ENCODE results near the gene ORAI1. TPM values are rescaled to one million over a fixed set of nuclear protein-coding genes. Genes with fewer than 3 reads are reported as not detected.

Gene ORAI1
- total RNA-seq, 1 experiment from 2014 or later: 33.9 TPM

GRCh38 chr12:121579190-121579791, 47.0 kb upstream of the ORAI1 start:
- BruUV-seq (replicated peaks): no TSS peak
- POLR2A ChIA-PET: interaction anchor here (0.5 to 0.7 kb wide), 3 partner anchors 19 to 1044 kb away, joined by 3 to 10 read pairs (median 4); no protein-coding TSS in a partner anchor
- H3K4me1 ChIP-seq: peaks cover 58% of the 10 kb centered on the region
- no peaks in the 10 kb centered on the region for H3K27me3 ChIP-seq (replicated peaks; ENCODE audit: control insufficient read depth, insufficient read depth, low read length)
- H3K4me1 Mint-ChIP-seq (ENCODE audit: low read depth, unreplicated experiment): peaks cover 23% of the 10 kb centered on the region
- no peak for TF ChIP-seq CTCF (IDR thresholded peaks at IDR 0.05; ENCODE audit: insufficient read depth in 1 of 2, low read depth in 1 of 2, low read length in 1 of 2, severe bottlenecking in 1 of 2, unreplicated experiment in 1 of 2)
- H3K9me3 ChIP-seq: no peaks in the 10 kb centered on the region
- intact Hi-C loops (cut with micrococcal nuclease; ENCODE audit: unreplicated experiment): no loop called here
- CTCF ChIA-PET: interaction anchor here (0.7 to 1.9 kb wide), 2 partner anchors 47 to 282 kb away, joined by 4 to 16 read pairs; partner anchors contain the start of gene ORAI1
- peak overlapping the region; percentile 96 for H3K27ac Mint-ChIP-seq (ENCODE audit: unreplicated experiment)
- peaks cover 1% of the 10 kb centered on the region; the same call in 1 of the 2 replicates for H3K36me3 ChIP-seq (ENCODE audit: control insufficient read depth, insufficient read depth, low read length)
- peak overlapping the region; percentile 93 for H3K4me3 Mint-ChIP-seq (ENCODE audit: unreplicated experiment)
- peak overlapping the region; percentile 76 for H3K4me3 ChIP-seq (ENCODE audit: low read depth, low read length)
- DNase-seq: no peak
- H3K36me3 Mint-ChIP-seq (ENCODE audit: insufficient read depth, unreplicated experiment): peaks cover 33% of the 10 kb centered on the region
- no peaks in the 10 kb centered on the region for H3K27me3 Mint-ChIP-seq (ENCODE audit: insufficient read depth, unreplicated experiment)
- H3K9me3 Mint-ChIP-seq (ENCODE audit: unreplicated experiment): no peaks in the 10 kb centered on the region

GRCh38 chr12:121579981-121580868, 46.1 kb upstream of the ORAI1 start:
- no peaks in the 10 kb centered on the region for H3K9me3 ChIP-seq
- TF ChIP-seq CTCF (IDR thresholded peaks at IDR 0.05; ENCODE audit: insufficient read depth in 1 of 2, low read depth in 1 of 2, low read length in 1 of 2, severe bottlenecking in 1 of 2, unreplicated experiment in 1 of 2): no peak
- no peaks in the 10 kb centered on the region for H3K9me3 Mint-ChIP-seq (ENCODE audit: unreplicated experiment)
- no TSS peak for BruUV-seq (replicated peaks)
- ChIA-PET POLR2A (interaction anchor here (0.6 to 1.0 kb wide), 5 partner anchors 18 to 548 kb away, joined by 7 to 20 read pairs (median 8); no protein-coding TSS in a partner anchor), CTCF (interaction anchor here (0.6 to 1.9 kb wide), 4 partner anchors 28 to 89 kb away, joined by 3 to 16 read pairs (median 10); partner anchors contain the start of gene ORAI1)
- H3K4me1 ChIP-seq: peaks cover 53% of the 10 kb centered on the region
- intact Hi-C loops (cut with micrococcal nuclease; ENCODE audit: unreplicated experiment): loop anchor here (2.0 to 5.0 kb wide), 2 partner anchors 27 to 212 kb away; partner anchors contain the start of gene RHOF
- H3K36me3 Mint-ChIP-seq (ENCODE audit: insufficient read depth, unreplicated experiment): peaks cover 24% of the 10 kb centered on the region
- no peaks in the 10 kb centered on the region for H3K27me3 Mint-ChIP-seq (ENCODE audit: insufficient read depth, unreplicated experiment)
- peaks cover 20% of the 10 kb centered on the region for H3K4me1 Mint-ChIP-seq (ENCODE audit: low read depth, unreplicated experiment)
- peak; percentile 81 to 85 for DNase-seq
- peak overlapping the region; percentile 96 for H3K27ac Mint-ChIP-seq (ENCODE audit: unreplicated experiment)
- H3K36me3 ChIP-seq (ENCODE audit: control insufficient read depth, insufficient read depth, low read length): no peaks in the 10 kb centered on the region
- peak overlapping the region; percentile 93 for H3K4me3 Mint-ChIP-seq (ENCODE audit: unreplicated experiment)
- H3K27me3 ChIP-seq (replicated peaks; ENCODE audit: control insufficient read depth, insufficient read depth, low read length): no peaks in the 10 kb centered on the region
- peak overlapping the region; percentile 76 for H3K4me3 ChIP-seq (ENCODE audit: low read depth, low read length)
